H9 (cell line): Measurements from ENCODE around the gene PIP4K2B. TPM values are rescaled to one million over a fixed set of nuclear protein-coding genes. Genes with fewer than 3 reads are reported as not detected.

Experiments used
- DNase-seq: peaks from one replicate; pipeline ENCODE4 v3.0.0-alpha.2; 2017
- H2AFZ ChIP-seq: one replicate; pipeline ENCODE4 v1.6.1; 2013; ENCODE audit warnings: mild to moderate bottlenecking, low read length, control low read depth, moderate library complexity
- H2AK5ac ChIP-seq: 2 replicates; pipeline ENCODE4 v1.6.1; 2013; ENCODE audit warnings: low read length, control low read depth, mixed read lengths; ENCODE audit not compliant: insufficient read length
- H2BK120ac ChIP-seq: one replicate; pipeline ENCODE4 v1.6.1; 2013; ENCODE audit warnings: low read depth, mild to moderate bottlenecking, low read length, control low read depth, inconsistent platforms; ENCODE audit not compliant: poor library complexity, severe bottlenecking
- H2BK12ac ChIP-seq: 2 replicates; pipeline ENCODE4 v1.6.1; 2013; ENCODE audit warnings: low read length, control low read depth, mixed read lengths, low read depth; ENCODE audit not compliant: insufficient read length
- H2BK15ac ChIP-seq: 2 replicates; pipeline ENCODE4 v1.6.1; 2013; ENCODE audit warnings: low read depth, low read length, control low read depth
- H2BK20ac ChIP-seq: one replicate; pipeline ENCODE4 v1.6.1; 2013; ENCODE audit warnings: low read depth, mild to moderate bottlenecking, low read length, control low read depth, inconsistent platforms; ENCODE audit not compliant: poor library complexity, severe bottlenecking
- H2BK5ac ChIP-seq: 2 replicates; pipeline ENCODE4 v1.6.1; 2013; ENCODE audit warnings: low read length, control low read depth, mixed read lengths; ENCODE audit not compliant: insufficient read length
- H3K14ac ChIP-seq: 2 replicates; pipeline ENCODE4 v1.6.1; 2013; ENCODE audit warnings: low read length, control low read depth; ENCODE audit not compliant: insufficient read depth
- H3K18ac ChIP-seq: 2 replicates; pipeline ENCODE4 v1.6.1; 2013; ENCODE audit warnings: low read depth, mild to moderate bottlenecking, mixed read lengths, low read length, control low read depth; ENCODE audit not compliant: insufficient read length
- H3K23ac ChIP-seq: 2 replicates; pipeline ENCODE4 v1.6.1; 2013; ENCODE audit warnings: low read length, control low read depth, mixed read lengths, low read depth; ENCODE audit not compliant: insufficient read length
- H3K23me2 ChIP-seq: 2 replicates; pipeline ENCODE4 v1.6.1; 2013; ENCODE audit warnings: low read depth, mild to moderate bottlenecking, mixed read lengths, low read length, control low read depth; ENCODE audit not compliant: insufficient read length, poor library complexity, severe bottlenecking
- H3K27ac ChIP-seq: 2 replicates; pipeline ENCODE4 v1.5.1; 2013; ENCODE audit warnings: low read length, control low read depth, mixed read lengths, low read depth; ENCODE audit not compliant: insufficient read length
- H3K27me3 ChIP-seq: 2 replicates; pipeline ENCODE4 v1.6.1; 2013; ENCODE audit warnings: low read length, control low read depth, inconsistent platforms; ENCODE audit not compliant: insufficient read depth
- H3K4ac ChIP-seq: 2 replicates; pipeline ENCODE4 v1.6.1; 2013; ENCODE audit warnings: low read depth, mild to moderate bottlenecking, control low read depth, inconsistent platforms, low read length, moderate library complexity
- H3K4me1 ChIP-seq: 2 replicates; pipeline ENCODE4 v1.6.1; 2013; ENCODE audit warnings: low read length, control low read depth, inconsistent platforms; ENCODE audit not compliant: insufficient read depth
- H3K4me2 ChIP-seq: 2 replicates; pipeline ENCODE4 v1.6.1; 2013; ENCODE audit warnings: low read length, control low read depth, mixed read lengths; ENCODE audit not compliant: insufficient read length, insufficient read depth
- H3K56ac ChIP-seq: 2 replicates; pipeline ENCODE4 v1.6.1; 2013; ENCODE audit warnings: low read depth, mild to moderate bottlenecking, mixed read lengths, low read length, control low read depth; ENCODE audit not compliant: insufficient read length
- H3K79me1 ChIP-seq: 2 replicates; pipeline ENCODE4 v1.6.1; 2013; ENCODE audit warnings: low read depth, mild to moderate bottlenecking, moderate library complexity, low read length, control low read depth, inconsistent platforms; ENCODE audit not compliant: insufficient read depth, poor library complexity, severe bottlenecking
- H3K79me2 ChIP-seq: 2 replicates; pipeline ENCODE4 v1.6.1; 2013; ENCODE audit warnings: low read length, control low read depth, inconsistent platforms; ENCODE audit not compliant: insufficient read depth
- H3K9ac ChIP-seq: 2 replicates; pipeline ENCODE4 v1.6.1; 2013; ENCODE audit warnings: low read length, control low read depth, mixed read lengths; ENCODE audit not compliant: insufficient read length; ENCODE audit errors: extremely low read depth
- H3K9me3 ChIP-seq: one replicate; pipeline ENCODE4 v1.6.1; 2013; ENCODE audit warnings: low read depth, low read length, inconsistent platforms; ENCODE audit not compliant: control insufficient read depth
- H3T11ph ChIP-seq: one replicate; pipeline ENCODE4 v1.6.1; 2013; ENCODE audit warnings: mild to moderate bottlenecking, low read length, control low read depth, inconsistent platforms
- H4K20me1 ChIP-seq: one replicate; pipeline ENCODE4 v1.6.1; 2013; ENCODE audit not compliant: control insufficient read depth, insufficient read length, insufficient read depth
- H4K5ac ChIP-seq: 2 replicates; pipeline ENCODE4 v1.6.1; 2013; ENCODE audit warnings: low read depth, mild to moderate bottlenecking, mixed read lengths, low read length, control low read depth; ENCODE audit not compliant: insufficient read length
- H4K8ac ChIP-seq: replicated peaks from 2 replicates; pipeline ENCODE4 v1.6.1; 2013; ENCODE audit warnings: low read length, control low read depth, mixed read lengths, low read depth; ENCODE audit not compliant: insufficient read length
- H4K91ac ChIP-seq: 2 replicates; pipeline ENCODE4 v1.6.1; 2013; ENCODE audit warnings: low read depth, mild to moderate bottlenecking, moderate library complexity, mixed read lengths, low read length, control low read depth; ENCODE audit not compliant: insufficient read length
- H3K27ac Mint-ChIP-seq, 3 experiments: 2 replicates in 2 of 3; 3 replicates in 1 of 3; pipeline ENCODE4 v1.8.0; 2020 to 2021; ENCODE audit warnings: mixed read lengths in 3 of 3, mild to moderate bottlenecking in 1 of 3, moderate library complexity in 1 of 3
- H3K27me3 Mint-ChIP-seq: 2 replicates; pipeline ENCODE4 v1.8.0; 2021; ENCODE audit warnings: low read depth, mild to moderate bottlenecking, moderate library complexity, mixed read lengths
- H3K36me3 Mint-ChIP-seq, 3 experiments: 2 replicates in 2 of 3; 3 replicates in 1 of 3; pipeline ENCODE4 v1.8.0; 2020 to 2021; ENCODE audit warnings: low read depth in 3 of 3, mixed read lengths in 3 of 3; ENCODE audit not compliant: insufficient read depth in 1 of 3
- H3K4me1 Mint-ChIP-seq, 2 experiments: 2 replicates each; pipeline ENCODE4 v1.8.0; 2020; ENCODE audit warnings: mixed read lengths in 2 of 2
- H3K4me3 Mint-ChIP-seq, 2 experiments: 2 replicates in 1 of 2; 3 replicates in 1 of 2; pipeline ENCODE4 v1.8.0; 2020 to 2021; ENCODE audit warnings: mild to moderate bottlenecking in 2 of 2, mixed read lengths in 2 of 2, moderate library complexity in 1 of 2
- H3K9me3 Mint-ChIP-seq, 2 experiments: 2 replicates in 1 of 2; 3 replicates in 1 of 2; pipeline ENCODE4 v1.8.0; 2020; ENCODE audit warnings: mild to moderate bottlenecking in 2 of 2, mixed read lengths in 2 of 2, moderate library complexity in 1 of 2
- CTCF ChIP-seq: fragments of 200-600 bp; sonication (generic); conservative IDR thresholded peaks from 3 replicates; pipeline ENCODE4 v1.8.0; 2021; ENCODE audit warnings: antibody characterized with exemption, mild to moderate bottlenecking
- WGBS: extraction: QIAGEN DNeasy Blood & Tissue Kit; methylation state at CpG from one replicate; pipeline ENCODE4 v1.1.7; 2013; ENCODE audit warnings: missing lambda C conversion rate, low lambda C conversion rate, mixed read lengths; ENCODE audit not compliant: insufficient read length; ENCODE audit errors: extremely low coverage; 5-methylcytosine and 5-hydroxymethylcytosine counted together
- total RNA-seq: library from RNA; stranded (reverse); gene quantifications from 2 replicates; pipeline ENCODE4 v1.2.1, GENCODE V29; 2021

The PIP4K2B gene
- total RNA-seq, 1 experiment from 2014 or later = 61.9 TPM

- no CpG with 5 or more reads among the region's 4 CpGs for WGBS
- no peak overlapping the region for H2BK15ac ChIP-seq
- H2AFZ ChIP-seq = no peak overlapping the region
- H4K5ac ChIP-seq = no peak overlapping the region
- no peak overlapping the region for H3K27ac ChIP-seq
- no peak overlapping the region for H2AK5ac ChIP-seq
- H3K9ac ChIP-seq = no peak overlapping the region
- H3K23me2 ChIP-seq = no peaks in the 10 kb centered on the region
- H2BK120ac ChIP-seq = no peak overlapping the region
- Mint-ChIP-seq H3K27me3 (no peaks in the 10 kb centered on the region; the same call in 1 of the 2 replicates), H3K9me3 (no peaks in the 10 kb centered on the region), H3K4me3 (peak overlapping the region in 1 of 2 experiments; percentile 49; a peak in 3 of 5 replicates), H3K4me1 (no peaks in the 10 kb centered on the region), H3K27ac (0 out of 7 replicates have a peak overlapping the region, but pooled peaks of 1 of the 3 experiments have one; percentile 26), H3K36me3 (peaks cover 23 to 83% (median 62%) of the 10 kb centered on the region in 3 experiments)
- H2BK12ac ChIP-seq = no peak overlapping the region
- H3K18ac ChIP-seq = no peak overlapping the region
- no peak overlapping the region for H3T11ph ChIP-seq
- no peak overlapping the region for H3K56ac ChIP-seq
- H3K27me3 ChIP-seq = no peaks in the 10 kb centered on the region
- no peaks in the 10 kb centered on the region for H3K79me1 ChIP-seq
- H3K4me1 ChIP-seq = no peaks in the 10 kb centered on the region
- H3K4me2 ChIP-seq = no peak overlapping the region
- H2BK20ac ChIP-seq = no peak overlapping the region
- no peak overlapping the region for H3K23ac ChIP-seq
- peak; percentile 78 for TF ChIP-seq CTCF
- no peak overlapping the region for H3K14ac ChIP-seq
- H3K79me2 ChIP-seq = no peaks in the 10 kb centered on the region
- no peak overlapping the region for H4K8ac ChIP-seq
- no peak overlapping the region for H4K91ac ChIP-seq
- H4K20me1 ChIP-seq = no peaks in the 10 kb centered on the region
- no peak overlapping the region for H2BK5ac ChIP-seq
- no peak overlapping the region for H3K4ac ChIP-seq
- no peaks in the 10 kb centered on the region for H3K9me3 ChIP-seq
- peak; percentile 86 for DNase-seq
Measured at GRCh38 chr17:38761612-38762011, 37.7 kb downstream of the PIP4K2B start.
